ENCODE results near the gene GPT2.
A peak's percentile ranks its signal among the peaks of the same experiment; 100 is the strongest.

GPT2 gene

DNA sequence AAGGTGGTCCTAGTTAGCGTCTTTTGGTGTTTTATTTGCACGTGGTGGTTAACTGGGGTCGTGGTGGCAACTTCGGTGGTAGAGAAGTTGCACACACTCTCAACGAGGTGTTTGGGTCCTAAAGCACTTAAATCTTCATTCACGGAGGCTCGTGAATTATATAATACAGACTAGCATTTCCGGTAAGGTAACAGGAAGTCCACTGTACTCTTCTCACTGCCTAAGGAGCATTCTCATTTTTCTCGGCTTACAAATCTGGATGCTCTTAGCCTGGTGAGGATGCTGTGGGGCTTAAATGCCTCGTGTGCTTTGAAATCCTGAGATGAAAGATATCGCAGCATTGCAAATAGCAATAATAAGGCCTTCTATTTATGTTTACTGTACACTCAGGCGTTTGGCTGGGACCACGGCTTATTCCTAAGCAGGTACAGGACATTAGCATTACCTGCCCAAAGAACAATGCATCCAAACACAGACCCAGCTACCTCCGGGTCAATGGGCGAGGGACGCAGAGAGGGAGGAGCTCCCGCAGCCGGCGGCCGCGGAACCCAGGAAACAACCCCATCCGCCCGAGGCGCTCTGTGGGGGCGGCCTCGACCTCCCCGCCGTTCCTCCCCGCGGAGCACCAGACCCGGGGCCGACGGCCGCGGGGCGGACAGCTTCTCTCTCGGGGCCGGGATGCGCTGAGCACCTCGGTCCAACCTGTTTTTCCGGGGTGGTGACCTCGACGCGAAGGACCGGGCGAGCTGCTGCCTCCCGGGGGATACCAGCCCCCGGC is 88.5 kb downstream of the GPT2 start:
- peak; percentile 34 for DNase-seq

DNA sequence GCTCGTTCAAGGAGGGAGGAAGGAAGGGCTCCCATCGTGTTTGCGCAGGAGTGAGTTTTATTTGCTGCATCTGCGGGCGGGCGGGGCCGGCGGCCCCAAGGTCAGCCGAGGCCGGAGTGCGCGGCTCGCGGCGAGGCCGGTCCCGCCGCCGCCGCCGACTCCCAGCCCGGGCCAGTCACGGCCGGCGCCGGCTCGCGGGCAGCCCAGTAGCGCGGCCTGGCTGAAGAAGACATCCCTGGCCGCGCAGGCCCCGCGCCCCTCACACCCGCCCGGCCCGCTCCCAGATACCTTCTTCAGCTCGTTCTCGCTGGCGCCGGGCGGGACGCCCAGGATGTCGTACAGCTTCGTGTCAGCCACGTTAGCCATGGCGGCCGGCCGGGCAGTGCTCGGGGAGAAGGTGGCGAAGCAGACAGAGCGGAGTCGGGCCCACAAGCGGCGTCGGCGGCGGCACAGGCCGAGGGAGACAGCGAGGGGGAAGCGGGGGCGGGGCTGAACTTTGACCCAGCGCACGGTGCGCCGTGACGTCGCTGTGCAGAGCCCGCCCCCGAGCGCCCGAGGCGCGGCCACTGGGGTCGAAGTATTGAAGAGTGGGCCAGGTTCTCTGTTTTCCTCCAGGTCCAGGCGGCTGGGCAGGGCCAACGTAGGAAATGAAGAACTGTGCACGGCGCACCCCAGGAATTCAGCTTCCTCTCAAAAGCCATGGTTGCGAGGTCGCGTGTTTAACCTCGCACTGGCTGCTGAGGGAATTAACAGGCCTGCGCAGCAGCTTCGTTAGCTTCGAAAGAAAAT is 89.2 kb downstream of the GPT2 start, which contains the start of gene DNAJA2:
DNAJA2 (minus strand) TSS at position 468 of the 789 bp plus-strand sequence; CDS start at position 366, 102 bp downstream.
- peak; percentile 81 for DNase-seq

DNA sequence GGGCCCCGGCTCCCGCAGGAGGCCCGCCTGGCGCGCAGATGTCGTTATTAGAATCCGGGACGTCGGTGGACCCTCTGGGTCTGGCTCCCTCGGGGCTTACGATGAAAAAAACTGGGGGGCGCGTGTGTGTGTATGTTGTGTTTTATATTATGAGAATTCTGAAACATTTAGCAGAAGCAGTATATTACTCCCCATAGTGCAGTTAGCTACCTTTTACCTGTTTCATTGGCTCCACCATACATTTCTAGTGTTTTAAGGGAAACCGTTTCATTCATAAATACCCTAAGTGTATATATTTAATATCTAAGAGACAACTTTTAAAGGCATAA is 89.8 kb downstream of the GPT2 start:
- no peak for DNase-seq

GRCh38 chr16:46974352-46974751 is 90.2 kb downstream of the GPT2 start:
- peak; percentile 48 for DNase-seq

GRCh38 chr16:46975165-46975564 is 91.0 kb downstream of the GPT2 start:
- no peak for DNase-seq

DNA sequence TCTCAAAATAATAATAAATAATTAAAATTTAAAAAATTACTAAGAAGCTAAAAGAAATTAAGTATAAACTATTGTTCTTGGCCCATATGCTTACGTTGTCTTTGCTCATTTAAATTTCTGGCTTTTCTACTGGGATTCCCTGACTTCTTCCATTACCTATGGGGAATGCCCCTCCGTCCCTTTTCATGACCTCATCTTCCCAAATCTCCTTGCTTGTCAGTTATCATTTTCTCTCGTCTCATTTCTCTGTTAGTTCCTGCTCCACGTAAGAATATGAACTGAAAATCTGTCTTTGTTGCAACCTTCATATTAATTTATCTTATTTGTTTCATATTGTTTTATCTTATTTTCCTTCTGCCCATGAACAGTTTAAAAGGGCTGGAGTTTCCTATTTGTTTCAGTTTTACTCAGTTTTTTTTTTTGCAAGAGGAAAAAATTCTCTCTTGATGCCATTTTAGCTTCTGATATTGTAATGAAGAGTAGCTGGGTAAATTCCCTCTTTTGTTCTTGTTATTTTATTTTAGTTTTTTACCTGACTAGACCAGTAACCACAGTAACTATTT is 91.8 kb downstream of the GPT2 start:
- no peak for DNase-seq

DNA sequence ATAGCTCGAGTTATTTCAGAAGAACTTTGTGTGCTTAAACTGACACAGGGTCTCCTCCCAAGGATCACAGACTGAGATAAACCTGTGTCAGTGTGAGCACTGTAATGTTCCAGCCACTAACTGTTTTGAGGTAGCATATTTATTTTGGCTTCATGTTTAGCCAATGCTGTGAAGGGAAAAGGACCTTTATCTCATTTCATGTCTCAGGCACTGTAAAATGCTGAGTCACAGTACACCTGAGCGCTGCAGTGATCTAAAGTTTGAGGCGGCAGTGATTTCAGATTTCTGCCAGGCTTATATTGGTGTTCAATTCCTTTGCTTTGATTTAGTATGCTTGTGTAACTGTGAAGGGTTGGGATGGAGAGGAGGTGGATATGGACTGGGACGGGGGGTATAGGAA is 92.4 kb downstream of the GPT2 start:
- DNase-seq, result no peak
